UCSD-AML1 (cell line): ENCODE results near the gene NME8.

Experiments used
- DNase-seq: peaks from one replicate; lab custom pipeline; 2025; ENCODE audit not compliant: unreplicated experiment; lab: John Stamatoyannopoulos, UW

NME8 gene

GRCh38 chr7:37901236-37901827 lies 52.9 kb downstream of the NME8 start:
- no peak for DNase-seq

GRCh38 chr7:37901890-37902524 lies 53.6 kb downstream of the NME8 start:
- DNase-seq, result no peak

- no peak for DNase-seq
These were observed 59.9 kb downstream of the NME8 start for GRCh38 chr7:37908221-37908788.

GRCh38 chr7:37912756-37913155 lies 64.4 kb downstream of the NME8 start:
- DNase-seq, result no peak

- DNase-seq, result peak; percentile 7
These were observed 67.0 kb downstream of the NME8 start for GRCh38 chr7:37915438-37915837.

- DNase-seq, result peak; percentile 8
These were observed 67.7 kb downstream of the NME8 start for GRCh38 chr7:37916017-37916672.

- peak; percentile 11 for DNase-seq
These were observed 68.6 kb downstream of the NME8 start, which contains the start of gene SFRP4 for GRCh38 chr7:37916673-37917660. Gene SFRP4 (minus strand): TSS chr7:37916817. CDS start chr7:37916537, 280 bp downstream.

- DNase-seq, result no peak
These were observed 70.1 kb downstream of the NME8 start for GRCh38 chr7:37918526-37918925.

GRCh38 chr7:37920305-37920848 lies 72.0 kb downstream of the NME8 start, which contains the start of gene EPDR1:
Gene EPDR1 (plus strand): TSS chr7:37920640. CDS start chr7:37920940, 300 bp downstream.
- DNase-seq, result peak; percentile 59

- DNase-seq, result peak; percentile 55
These were observed 72.7 kb downstream of the NME8 start for GRCh38 chr7:37920849-37921805.

- no peak for DNase-seq
These were observed 73.5 kb downstream of the NME8 start for GRCh38 chr7:37921876-37922275.

- DNase-seq, result no peak
These were observed 75.6 kb downstream of the NME8 start for GRCh38 chr7:37923996-37924395.

GRCh38 chr7:37924491-37925041 lies 76.2 kb downstream of the NME8 start:
- DNase-seq, result no peak

GRCh38 chr7:37925620-37926019 lies 77.2 kb downstream of the NME8 start:
- no peak for DNase-seq

GRCh38 chr7:37927773-37928444 lies 79.5 kb downstream of the NME8 start:
- no peak for DNase-seq

- no peak for DNase-seq
These were observed 80.5 kb downstream of the NME8 start for GRCh38 chr7:37928878-37929277.

GRCh38 chr7:37930226-37930948 lies 82.0 kb downstream of the NME8 start:
- no peak for DNase-seq

- DNase-seq, result no peak
These were observed 84.1 kb downstream of the NME8 start for GRCh38 chr7:37932543-37932942.
